EL (cell line): ENCODE results near the gene LSM4.

Experiments
- DNase-seq: peaks from one replicate; pipeline ENCODE4 v3.0.0-alpha.2; 2016

LSM4 gene

GRCh38 chr19:18270326-18270725 is 52.5 kb downstream of the LSM4 start:
- no peak for DNase-seq

- DNase-seq, result no peak
Observed at GRCh38 chr19:18269070-18269723, 53.7 kb downstream of the LSM4 start.

GRCh38 chr19:18266771-18267686 is 55.8 kb downstream of the LSM4 start:
- DNase-seq, result no peak

- no peak for DNase-seq
Observed at GRCh38 chr19:18265582-18265981, 57.3 kb downstream of the LSM4 start.

- DNase-seq, result no peak
Observed at GRCh38 chr19:18264971-18265540, 57.8 kb downstream of the LSM4 start.

- no peak for DNase-seq
Observed at GRCh38 chr19:18264137-18264854, 58.6 kb downstream of the LSM4 start.

GRCh38 chr19:18263324-18264136 is 59.3 kb downstream of the LSM4 start:
- DNase-seq, result no peak

- no peak for DNase-seq
Observed at GRCh38 chr19:18262917-18263316, 60.0 kb downstream of the LSM4 start.

- DNase-seq, result no peak
Observed at GRCh38 chr19:18262144-18262543, 60.7 kb downstream of the LSM4 start.

GRCh38 chr19:18261474-18261873 is 61.4 kb downstream of the LSM4 start:
- DNase-seq, result no peak

- DNase-seq, result no peak
Observed at GRCh38 chr19:18259893-18260292, 63.0 kb downstream of the LSM4 start.

- DNase-seq, result no peak
Observed at GRCh38 chr19:18257503-18258470, 65.1 kb downstream of the LSM4 start.
